B cell (primary cell): ENCODE results near the gene RASGRF2. TPM values are rescaled to one million over a fixed set of nuclear protein-coding genes. Genes with fewer than 3 reads are reported as not detected.

Experiments used
- ATAC-seq: fragments of 200-7000 bp; cut with Tn5 transposase; one replicate; pipeline ENCODE4 v1.10.0; 2021; ENCODE audit warnings: low read depth, mild to moderate bottlenecking, moderate number of reproducible peaks, moderate library complexity
- CTCF ChIA-PET: fragments of 350-600 bp; sonication (Branson Sonifier 250); formaldehyde crosslinking; loops from one replicate; lab custom pipeline; 2021; ENCODE audit warnings: antibody characterized with exemption, inconsistent platforms; lab: Charles Lee
- POLR2A ChIA-PET: fragments of 350-600 bp; sonication (Branson Sonifier 250); formaldehyde crosslinking; loops from one replicate; lab custom pipeline; 2021; ENCODE audit warnings: antibody characterized with exemption; lab: Charles Lee
- DNase-seq: peaks from one replicate; pipeline ENCODE4 v3.0.0; 2013
- H2AFZ ChIP-seq: 2 replicates; pipeline ENCODE4 v1.6.1; 2012; ENCODE audit warnings: mild to moderate bottlenecking, low read depth, low read length; ENCODE audit not compliant: insufficient read depth, poor library complexity, severe bottlenecking
- H3K27ac ChIP-seq, 2 donors: 1 replicate in 1 of 2; 2 replicates in 1 of 2; pipeline ENCODE4 v1.5.1; 2012 to 2013; ENCODE audit warnings: low read length in 2 of 2, mild to moderate bottlenecking in 2 of 2, moderate library complexity in 1 of 2
- H3K27me3 ChIP-seq, 4 experiments: fragments of 200-600 bp in 1 of 4; sonication (generic) in 1 of 4; replicated peaks in 1 of 4; 1 replicate in 2 of 4; 2 replicates in 2 of 4; pipeline versions ENCODE4 v1.6.1 to v1.7.0; 2013 to 2016; ENCODE audit warnings: low read length in 3 of 4, mild to moderate bottlenecking in 2 of 4, mixed read lengths in 1 of 4, moderate library complexity in 1 of 4; ENCODE audit not compliant: insufficient read depth in 4 of 4, control insufficient read depth in 3 of 4; ENCODE audit errors: control extremely low read depth in 1 of 4
- H3K36me3 ChIP-seq, 2 experiments: replicated peaks in 1 of 2; 1 replicate in 1 of 2; 2 replicates in 1 of 2; pipeline versions ENCODE4 v1.6.1 to v1.7.1; 2013; ENCODE audit warnings: low read length in 1 of 2; ENCODE audit not compliant: insufficient read depth in 2 of 2, control insufficient read depth in 1 of 2; ENCODE audit errors: control extremely low read depth in 1 of 2, extremely low read depth in 1 of 2
- H3K4me1 ChIP-seq, 2 donors: fragments of 200-600 bp in 1 of 2; sonication (generic) in 1 of 2; 1 replicate in 1 of 2; 2 replicates in 1 of 2; pipeline versions ENCODE4 v1.5.1 to v1.6.1; 2013 to 2017; ENCODE audit warnings: low read length in 2 of 2; ENCODE audit not compliant: control insufficient read depth in 2 of 2, insufficient read depth in 2 of 2
- H3K4me2 ChIP-seq: replicated peaks from 2 replicates; pipeline ENCODE3; 2012; ENCODE audit warnings: mild to moderate bottlenecking, low read depth, low read length; ENCODE audit not compliant: poor library complexity, severe bottlenecking
- H3K4me3 ChIP-seq, 5 experiments: fragments of 200-600 bp in 1 of 5; sonication (generic) in 1 of 5; 1 replicate in 3 of 5; 2 replicates in 2 of 5; pipeline versions ENCODE4 v1.5.1 to v1.7.0; 2011 to 2016; ENCODE audit warnings: low read length in 4 of 5, mild to moderate bottlenecking in 4 of 5, low read depth in 2 of 5, control low read depth in 1 of 5, moderate library complexity in 1 of 5; ENCODE audit not compliant: insufficient read depth in 1 of 5; ENCODE audit errors: control extremely low read depth in 1 of 5, extremely low read depth in 1 of 5
- H3K79me2 ChIP-seq: fragments of 200-600 bp; sonication (generic); one replicate; pipeline ENCODE4 v1.6.0; 2016; ENCODE audit warnings: low read length; ENCODE audit not compliant: control insufficient read depth, insufficient read depth
- H3K9ac ChIP-seq: fragments of 200-600 bp; sonication (generic); 2 replicates; pipeline ENCODE4 v1.6.1; 2017; ENCODE audit warnings: mild to moderate bottlenecking, low read length, moderate library complexity
- H3K9me3 ChIP-seq, 3 donors: one replicate each; pipeline versions ENCODE4 v1.6.1 to v1.7.1; 2013; ENCODE audit warnings: low read length in 2 of 3; ENCODE audit not compliant: control insufficient read depth in 2 of 3, insufficient read depth in 1 of 3; ENCODE audit errors: control extremely low read depth in 1 of 3
- H4K20me1 ChIP-seq: 2 replicates; pipeline ENCODE4 v1.6.0; 2012; ENCODE audit warnings: mild to moderate bottlenecking, low read length; ENCODE audit not compliant: insufficient read depth, control insufficient read depth, poor library complexity, severe bottlenecking
- H3K27ac Mint-ChIP-seq: one replicate; pipeline ENCODE4 v1.8.0; 2021; ENCODE audit warnings: mixed read lengths
- H3K27me3 Mint-ChIP-seq: one replicate; pipeline ENCODE4 v1.8.0; 2021; ENCODE audit warnings: mixed read lengths
- H3K4me1 Mint-ChIP-seq: one replicate; pipeline ENCODE4 v1.8.0; 2021; ENCODE audit warnings: mixed read lengths
- H3K4me3 Mint-ChIP-seq: one replicate; pipeline ENCODE4 v1.8.0; 2021; ENCODE audit warnings: mixed read lengths
- H3K9me3 Mint-ChIP-seq: one replicate; pipeline ENCODE4 v1.8.0; 2022; ENCODE audit warnings: mixed read lengths; ENCODE audit not compliant: insufficient read depth
- CTCF ChIP-seq: fragments of 200-600 bp; IDR thresholded peaks from one replicate; pipeline ENCODE4 v1.8.0; 2022; ENCODE audit warnings: antibody characterized with exemption, mild to moderate bottlenecking
- EZH2 ChIP-seq: IDR thresholded peaks from 2 replicates; pipeline ENCODE4 v1.6.1; 2012; ENCODE audit warnings: borderline replicate concordance, low read depth, mild to moderate bottlenecking, moderate library complexity, low read length; ENCODE audit not compliant: insufficient read depth, poor library complexity, severe bottlenecking
- WGBS: methylation state at CpG from one replicate; pipeline ENCODE4 v1.1.5; 2013; ENCODE audit warnings: missing lambda C conversion rate; ENCODE audit not compliant: insufficient coverage; 5-methylcytosine and 5-hydroxymethylcytosine counted together
- intact Hi-C: fragments of 100-400 bp; cut with micrococcal nuclease; formaldehyde crosslinking; loops from one replicate; pipeline ENCODE4 v1.10.0; 2022
- polyA plus RNA-seq: library from polyadenylated mRNA; depleted of rRNA; stranded (reverse); fragments of >200 nt; gene quantifications from 2 replicates; pipeline ENCODE4 v1.2.3, GENCODE V29; 2012
- total RNA-seq, 2 donors: library from RNA; stranded (reverse); fragments of 120-200 nt in 1 of 2; gene quantifications; 1 replicate in 1 of 2; 2 replicates in 1 of 2; pipeline versions ENCODE4 v1.2.3 to v1.2.4, GENCODE V29; 2013 to 2022

The RASGRF2 gene
- total and polyA plus RNA-seq, 2 donors (not counting 1 experiment from before 2014, with no cell fraction given): 0.04 to 0.37 TPM

DNA sequence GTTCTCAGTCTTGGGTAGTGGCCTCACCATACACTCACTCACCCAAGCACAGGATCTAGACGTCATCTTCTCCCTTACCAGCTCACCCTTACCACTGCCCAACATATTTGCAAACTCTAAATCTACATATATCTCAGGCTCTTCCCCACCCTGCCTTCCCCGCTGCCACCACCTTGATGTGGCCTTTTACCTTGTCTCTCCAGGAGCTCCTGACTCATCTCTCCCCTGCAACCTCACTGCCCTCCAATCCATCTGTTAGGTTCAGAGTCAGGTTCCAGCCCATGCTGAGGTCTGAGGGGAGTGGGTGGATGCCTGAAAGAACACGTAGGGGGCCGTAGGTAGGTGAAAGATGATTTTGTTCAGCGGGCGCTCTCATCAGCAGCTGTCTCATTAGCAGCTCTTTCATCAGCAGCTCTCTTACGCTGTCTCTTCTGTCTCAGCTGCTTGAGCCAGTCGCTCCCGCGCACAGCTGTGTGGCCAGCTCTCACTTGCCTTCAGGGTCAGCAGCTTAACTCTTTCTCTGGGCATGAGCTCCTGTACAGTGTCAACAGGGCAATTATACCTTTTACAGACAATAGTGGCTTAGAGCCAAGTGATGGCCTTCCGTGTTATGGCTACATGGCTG, 249.8 kb downstream of the RASGRF2 start:
- Histone ChIP-seq H3K79me2 (no peaks in the 10 kb centered on the region), H2AFZ (no peak overlapping the region), H3K4me2 (no peak overlapping the region), H3K36me3 (no peaks in the 10 kb centered on the region), H3K4me3 (no peak overlapping the region), H3K27me3 (no peaks in the 10 kb centered on the region), H3K9ac (no peak overlapping the region), H3K9me3 (no peaks in the 10 kb centered on the region), H4K20me1 (no peaks in the 10 kb centered on the region), H3K27ac (no peak overlapping the region), H3K4me1 (no peaks in the 10 kb centered on the region)
- no peak overlapping the region for H3K4me3 Mint-ChIP-seq
- CTCF ChIA-PET: interaction anchor here (1.2 kb wide), 1 partner anchor 9 kb away, joined by 4 read pairs; no protein-coding TSS in a partner anchor
- H3K27me3 Mint-ChIP-seq: peaks cover 5% of the 10 kb centered on the region
- WGBS: 93% methylated on average over 11 of the region's 11 CpGs
- H3K9me3 Mint-ChIP-seq: no peaks in the 10 kb centered on the region
- DNase-seq: no peak
- no peak overlapping the region for H3K27ac Mint-ChIP-seq
- TF ChIP-seq CTCF (no peak), EZH2 (no peak)
- POLR2A ChIA-PET: no interaction called here
- no peak for ATAC-seq
- intact Hi-C loops: no loop called here
- peaks cover 5% of the 10 kb centered on the region for H3K4me1 Mint-ChIP-seq

- intact Hi-C loops: no loop called here
- Histone ChIP-seq H4K20me1 (no peaks in the 10 kb centered on the region), H3K36me3 (no peaks in the 10 kb centered on the region), H2AFZ (peak overlapping the region; percentile 52), H3K79me2 (no peaks in the 10 kb centered on the region), H3K9ac (no peak overlapping the region), H3K4me1 (no peaks in the 10 kb centered on the region), H3K27ac (no peak overlapping the region), H3K4me3 (no peak overlapping the region), H3K27me3 (no peaks in the 10 kb centered on the region), H3K9me3 (no peaks in the 10 kb centered on the region), H3K4me2 (peak overlapping the region; percentile 12)
- ChIA-PET POLR2A (no interaction called here), CTCF (no interaction called here)
- ATAC-seq (peak; percentile 76), DNase-seq (peak; percentile 38)
- TF ChIP-seq EZH2 (no peak), CTCF (no peak)
- 84% methylated on average over 9 of the region's 11 CpGs for WGBS
- H3K9me3 Mint-ChIP-seq: no peaks in the 10 kb centered on the region
- H3K27me3 Mint-ChIP-seq: peaks cover 5% of the 10 kb centered on the region
- no peak overlapping the region for H3K27ac Mint-ChIP-seq
- H3K4me3 Mint-ChIP-seq: peak overlapping the region; percentile 48
- H3K4me1 Mint-ChIP-seq: peaks cover 5% of the 10 kb centered on the region
These were observed 252.1 kb downstream of the RASGRF2 start for GRCh38 chr5:81212211-81212751.
